ENCODE results near the gene SLC17A9. TPM values are rescaled to one million over a fixed set of nuclear protein-coding genes. Genes with fewer than 3 reads are reported as not detected.

Gene SLC17A9
- total RNA-seq, 1 experiment from 2014 or later: 0.17 TPM

GRCh38 chr20:62995898-62996595, 43.5 kb downstream of the SLC17A9 start:
- Histone ChIP-seq H3K4me1 (ENCODE audit: insufficient read depth, low read length, poor library complexity, severe bottlenecking) (no peaks in the 10 kb centered on the region), H3K27ac (ENCODE audit: low read depth, low read length, poor library complexity, severe bottlenecking) (no peak overlapping the region), H3K9me3 (ENCODE audit: low read depth, low read length, poor library complexity, severe bottlenecking) (no peaks in the 10 kb centered on the region), H3K4me3 (ENCODE audit: low read depth, low read length, poor library complexity, severe bottlenecking) (no peak overlapping the region), H3K27me3 (replicated peaks; ENCODE audit: insufficient read depth, low read depth, low read length, poor library complexity) (peaks cover 55% of the 10 kb centered on the region), H3K36me3 (ENCODE audit: insufficient read depth, low read length, poor library complexity, severe bottlenecking) (no peaks in the 10 kb centered on the region)
- POLR2A ChIA-PET (ENCODE audit: low non-redundant PET): no interaction called here
- BruUV-seq (replicated peaks): no TSS peak
- CTCF ChIA-PET: no interaction called here
- intact Hi-C loops (cut with micrococcal nuclease; ENCODE audit: unreplicated experiment): no loop called here
- TF ChIP-seq EZH2 (IDR thresholded peaks at IDR 0.05; ENCODE audit: borderline replicate concordance, low read depth, low read length, poor library complexity, severe bottlenecking): no peak
- TF ChIP-seq, protein P1, sequence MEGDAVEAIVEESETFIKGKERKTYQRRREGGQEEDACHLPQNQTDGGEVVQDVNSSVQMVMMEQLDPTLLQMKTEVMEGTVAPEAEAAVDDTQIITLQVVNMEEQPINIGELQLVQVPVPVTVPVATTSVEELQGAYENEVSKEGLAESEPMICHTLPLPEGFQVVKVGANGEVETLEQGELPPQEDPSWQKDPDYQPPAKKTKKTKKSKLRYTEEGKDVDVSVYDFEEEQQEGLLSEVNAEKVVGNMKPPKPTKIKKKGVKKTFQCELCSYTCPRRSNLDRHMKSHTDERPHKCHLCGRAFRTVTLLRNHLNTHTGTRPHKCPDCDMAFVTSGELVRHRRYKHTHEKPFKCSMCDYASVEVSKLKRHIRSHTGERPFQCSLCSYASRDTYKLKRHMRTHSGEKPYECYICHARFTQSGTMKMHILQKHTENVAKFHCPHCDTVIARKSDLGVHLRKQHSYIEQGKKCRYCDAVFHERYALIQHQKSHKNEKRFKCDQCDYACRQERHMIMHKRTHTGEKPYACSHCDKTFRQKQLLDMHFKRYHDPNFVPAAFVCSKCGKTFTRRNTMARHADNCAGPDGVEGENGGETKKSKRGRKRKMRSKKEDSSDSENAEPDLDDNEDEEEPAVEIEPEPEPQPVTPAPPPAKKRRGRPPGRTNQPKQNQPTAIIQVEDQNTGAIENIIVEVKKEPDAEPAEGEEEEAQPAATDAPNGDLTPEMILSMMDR (conservative IDR thresholded peaks at IDR 0.05; ENCODE audit: low read depth, low read length): no peak
- no peak for DNase-seq (ENCODE audit: low spot score)

DNA sequence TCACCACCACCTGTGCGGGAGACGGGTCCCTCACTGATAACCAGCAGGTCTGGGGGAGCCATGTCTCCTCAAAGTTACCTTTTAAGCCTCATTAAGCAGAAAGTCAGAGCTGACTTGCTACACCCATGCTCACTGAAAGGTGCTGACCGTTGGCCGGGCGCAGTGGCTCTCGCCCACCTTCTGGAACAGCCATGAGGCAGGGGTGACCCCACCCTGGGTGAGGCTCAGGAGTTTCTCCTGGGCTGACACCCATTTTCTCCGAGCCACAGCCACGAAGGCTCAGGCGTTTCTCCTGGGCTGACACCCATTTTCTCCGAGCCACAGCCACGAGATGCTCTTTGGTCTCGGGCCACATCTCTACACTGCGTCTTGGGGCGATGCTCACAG, 44.1 kb downstream of the SLC17A9 start:
- H3K27me3 ChIP-seq (replicated peaks; ENCODE audit: insufficient read depth, low read depth, low read length, poor library complexity): peaks cover 53% of the 10 kb centered on the region
- CTCF ChIA-PET: no interaction called here
- no peak overlapping the region for H3K4me3 ChIP-seq (ENCODE audit: low read depth, low read length, poor library complexity, severe bottlenecking)
- no peaks in the 10 kb centered on the region for H3K36me3 ChIP-seq (ENCODE audit: insufficient read depth, low read length, poor library complexity, severe bottlenecking)
- H3K9me3 ChIP-seq (ENCODE audit: low read depth, low read length, poor library complexity, severe bottlenecking): no peaks in the 10 kb centered on the region
- POLR2A ChIA-PET (ENCODE audit: low non-redundant PET): no interaction called here
- H3K4me1 ChIP-seq (ENCODE audit: insufficient read depth, low read length, poor library complexity, severe bottlenecking): no peaks in the 10 kb centered on the region
- TF ChIP-seq, protein P1 (conservative IDR thresholded peaks at IDR 0.05; ENCODE audit: low read depth, low read length): no peak
- no peak for TF ChIP-seq EZH2 (IDR thresholded peaks at IDR 0.05; ENCODE audit: borderline replicate concordance, low read depth, low read length, poor library complexity, severe bottlenecking)
- intact Hi-C loops (cut with micrococcal nuclease; ENCODE audit: unreplicated experiment): no loop called here
- no peak overlapping the region for H3K27ac ChIP-seq (ENCODE audit: low read depth, low read length, poor library complexity, severe bottlenecking)
- BruUV-seq (replicated peaks): no TSS peak
- no peak for DNase-seq (ENCODE audit: low spot score)

GRCh38 chr20:62997417-62998035, 45.0 kb downstream of the SLC17A9 start:
- no peaks in the 10 kb centered on the region for H3K9me3 ChIP-seq (ENCODE audit: low read depth, low read length, poor library complexity, severe bottlenecking)
- TF ChIP-seq, protein P1 (conservative IDR thresholded peaks at IDR 0.05; ENCODE audit: low read depth, low read length): no peak
- TF ChIP-seq EZH2 (IDR thresholded peaks at IDR 0.05; ENCODE audit: borderline replicate concordance, low read depth, low read length, poor library complexity, severe bottlenecking): no peak
- no TSS peak for BruUV-seq (replicated peaks)
- intact Hi-C loops (cut with micrococcal nuclease; ENCODE audit: unreplicated experiment): no loop called here
- no peak overlapping the region for H3K4me3 ChIP-seq (ENCODE audit: low read depth, low read length, poor library complexity, severe bottlenecking)
- no peak overlapping the region for H3K27ac ChIP-seq (ENCODE audit: low read depth, low read length, poor library complexity, severe bottlenecking)
- peaks cover 52% of the 10 kb centered on the region for H3K27me3 ChIP-seq (replicated peaks; ENCODE audit: insufficient read depth, low read depth, low read length, poor library complexity)
- no peaks in the 10 kb centered on the region for H3K4me1 ChIP-seq (ENCODE audit: insufficient read depth, low read length, poor library complexity, severe bottlenecking)
- no peak for DNase-seq (ENCODE audit: low spot score)
- no peaks in the 10 kb centered on the region for H3K36me3 ChIP-seq (ENCODE audit: insufficient read depth, low read length, poor library complexity, severe bottlenecking)
- POLR2A ChIA-PET (ENCODE audit: low non-redundant PET): no interaction called here
- CTCF ChIA-PET: no interaction called here

Data from A673 (cell line).